MCF 10A (cell line): ENCODE data around the gene DYNC1LI1. TPM values are rescaled to one million over a fixed set of nuclear protein-coding genes. Genes with fewer than 3 reads are reported as not detected.

ENCODE experiments used
- BruUV-seq: library from RNA; stranded (reverse); fragments of 400-500 nt; replicated peaks from 2 replicates; lab custom pipeline; 2021; lab: Mats Ljungman, UMichigan
- CTCF ChIA-PET: fragments of 300-600 bp; sonication (Branson Sonifier 250); formaldehyde crosslinking; extraction: SDS; loops from one replicate; lab custom pipeline; 2021; ENCODE audit warnings: antibody characterized with exemption, inconsistent platforms; lab: Yijun Ruan, JAX
- POLR2A ChIA-PET: fragments of 300-600, 350-650 bp; sonication (Branson Sonifier 250); formaldehyde crosslinking; extraction: SDS; loops from one replicate; lab custom pipeline; 2020; ENCODE audit warnings: antibody characterized with exemption, inconsistent platforms; lab: Yijun Ruan, JAX
- DNase-seq: peaks from one replicate; pipeline ENCODE4 v3.0.0-alpha.2; 2018; ENCODE audit not compliant: unreplicated experiment
- H3K27ac Mint-ChIP-seq: one replicate; pipeline ENCODE4 v1.8.0; 2022; ENCODE audit warnings: mild to moderate bottlenecking, low read depth, mixed read lengths; ENCODE audit not compliant: unreplicated experiment
- H3K27me3 Mint-ChIP-seq: one replicate; pipeline ENCODE4 v1.8.0; 2022; ENCODE audit warnings: mixed read lengths; ENCODE audit not compliant: insufficient read depth, unreplicated experiment
- H3K36me3 Mint-ChIP-seq: one replicate; pipeline ENCODE4 v1.8.0; 2022; ENCODE audit warnings: mild to moderate bottlenecking, moderate library complexity, mixed read lengths; ENCODE audit not compliant: insufficient read depth, unreplicated experiment
- H3K4me1 Mint-ChIP-seq: one replicate; pipeline ENCODE4 v1.8.0; 2022; ENCODE audit warnings: mixed read lengths; ENCODE audit not compliant: insufficient read depth, unreplicated experiment
- H3K4me3 Mint-ChIP-seq: one replicate; pipeline ENCODE4 v1.8.0; 2022; ENCODE audit warnings: mild to moderate bottlenecking, moderate library complexity, mixed read lengths; ENCODE audit not compliant: unreplicated experiment
- H3K9me3 Mint-ChIP-seq: one replicate; pipeline ENCODE4 v1.8.0; 2022; ENCODE audit warnings: mixed read lengths; ENCODE audit not compliant: unreplicated experiment
- intact Hi-C: fragments of 100-400 bp; cut with micrococcal nuclease; formaldehyde crosslinking; loops from 2 replicates; pipeline ENCODE4 v1.14.1; 2022
- total RNA-seq: library from RNA; stranded (reverse); gene quantifications from 2 replicates; pipeline ENCODE4 v1.2.3, GENCODE V29; 2022
- TF ChIP-seq, protein P1 (sequence below): fragments of 200-600 bp; IDR thresholded peaks from one replicate; pipeline ENCODE4 v1.8.0; 2022; ENCODE audit warnings: antibody characterized with exemption, mild to moderate bottlenecking; ENCODE audit not compliant: unreplicated experiment

DYNC1LI1 gene
- total RNA-seq, 1 experiment from 2014 or later, result 47.6 TPM

DNA sequence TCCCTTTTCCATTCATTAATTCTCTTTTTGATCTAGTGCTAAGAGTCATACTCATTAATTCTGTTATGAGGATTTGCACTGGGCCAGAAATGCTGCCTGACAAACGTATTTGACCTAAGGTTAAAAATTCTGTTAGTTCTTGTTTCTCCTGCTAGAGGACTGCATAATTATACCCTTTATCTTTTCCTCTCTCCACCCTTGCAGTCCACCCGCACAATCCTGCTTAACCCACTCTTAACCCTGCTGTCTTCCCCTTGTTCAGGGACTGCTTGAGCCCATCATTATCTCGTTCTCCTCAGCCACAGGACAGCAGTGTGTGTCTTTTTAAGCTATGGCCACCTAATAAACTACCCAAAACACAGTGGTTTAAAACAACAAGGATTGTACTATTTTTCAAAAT lies 31.1 kb upstream of the DYNC1LI1 start:
- DNase-seq, result no peak
- Mint-ChIP-seq H3K27me3 (peaks cover 31% of the 10 kb centered on the region), H3K27ac (no peak overlapping the region), H3K4me1 (no peaks in the 10 kb centered on the region), H3K9me3 (no peaks in the 10 kb centered on the region), H3K36me3 (no peaks in the 10 kb centered on the region), H3K4me3 (no peak overlapping the region)
- CTCF ChIA-PET, result no interaction called here
- TF ChIP-seq, protein P1, sequence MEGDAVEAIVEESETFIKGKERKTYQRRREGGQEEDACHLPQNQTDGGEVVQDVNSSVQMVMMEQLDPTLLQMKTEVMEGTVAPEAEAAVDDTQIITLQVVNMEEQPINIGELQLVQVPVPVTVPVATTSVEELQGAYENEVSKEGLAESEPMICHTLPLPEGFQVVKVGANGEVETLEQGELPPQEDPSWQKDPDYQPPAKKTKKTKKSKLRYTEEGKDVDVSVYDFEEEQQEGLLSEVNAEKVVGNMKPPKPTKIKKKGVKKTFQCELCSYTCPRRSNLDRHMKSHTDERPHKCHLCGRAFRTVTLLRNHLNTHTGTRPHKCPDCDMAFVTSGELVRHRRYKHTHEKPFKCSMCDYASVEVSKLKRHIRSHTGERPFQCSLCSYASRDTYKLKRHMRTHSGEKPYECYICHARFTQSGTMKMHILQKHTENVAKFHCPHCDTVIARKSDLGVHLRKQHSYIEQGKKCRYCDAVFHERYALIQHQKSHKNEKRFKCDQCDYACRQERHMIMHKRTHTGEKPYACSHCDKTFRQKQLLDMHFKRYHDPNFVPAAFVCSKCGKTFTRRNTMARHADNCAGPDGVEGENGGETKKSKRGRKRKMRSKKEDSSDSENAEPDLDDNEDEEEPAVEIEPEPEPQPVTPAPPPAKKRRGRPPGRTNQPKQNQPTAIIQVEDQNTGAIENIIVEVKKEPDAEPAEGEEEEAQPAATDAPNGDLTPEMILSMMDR, result no peak
- intact Hi-C loops, result no loop called here
- no TSS peak for BruUV-seq
- POLR2A ChIA-PET, result no interaction called here

DNA sequence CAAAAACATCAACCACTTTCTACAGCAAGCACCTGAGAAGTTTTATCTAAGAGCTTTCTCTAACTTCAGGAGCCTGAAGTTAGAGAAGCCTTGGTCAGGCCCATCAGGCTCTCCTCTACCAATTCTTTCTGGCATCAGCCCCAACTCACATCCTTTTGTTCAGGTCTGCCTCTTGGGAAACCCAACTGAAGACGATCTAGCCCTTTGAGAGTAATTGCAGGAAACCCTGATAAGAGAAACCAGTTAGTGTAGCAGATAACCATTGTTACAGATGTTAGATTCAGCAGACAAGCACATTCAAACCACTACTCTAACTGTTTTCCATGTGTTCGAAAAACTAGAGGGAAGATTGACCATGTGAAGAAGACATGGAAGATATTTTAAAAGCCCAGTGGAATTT lies 27.0 kb upstream of the DYNC1LI1 start:
- TF ChIP-seq, protein P1, result no peak

DNA sequence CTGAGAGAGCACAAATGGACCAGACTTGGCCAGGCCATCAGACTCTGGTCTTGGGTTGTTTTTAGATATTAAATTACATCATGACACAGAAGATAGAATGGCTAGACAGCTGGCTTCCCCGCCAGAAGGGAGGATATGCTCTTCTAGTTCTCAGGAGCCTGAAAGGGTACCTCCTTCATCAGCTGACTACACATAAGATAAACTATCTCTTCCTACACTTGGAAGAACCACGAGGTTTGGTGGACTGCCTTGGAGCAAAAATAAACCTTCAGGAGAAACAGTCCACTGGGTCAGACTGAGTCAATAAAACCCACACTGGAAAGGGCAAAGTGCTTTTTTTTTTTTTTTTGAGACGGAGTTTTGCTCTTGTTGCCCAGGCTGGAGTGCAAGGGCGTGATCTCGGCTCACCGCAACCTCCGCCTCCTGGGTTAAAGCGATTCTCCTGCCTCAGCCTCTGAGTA lies 26.3 kb upstream of the DYNC1LI1 start:
- CTCF ChIA-PET, result no interaction called here
- BruUV-seq, result no TSS peak

More for the DNA sequence above, 27.0 kb upstream of the DYNC1LI1 start:
- Mint-ChIP-seq H3K36me3 (no peaks in the 10 kb centered on the region), H3K27me3 (peaks cover 14% of the 10 kb centered on the region), H3K9me3 (no peaks in the 10 kb centered on the region), H3K4me3 (no peak overlapping the region), H3K4me1 (peaks cover 6% of the 10 kb centered on the region), H3K27ac (no peak overlapping the region)
- intact Hi-C loops, result no loop called here
- no TSS peak for BruUV-seq
- no peak for DNase-seq
- ChIA-PET CTCF (no interaction called here), POLR2A (no interaction called here)

DNA sequence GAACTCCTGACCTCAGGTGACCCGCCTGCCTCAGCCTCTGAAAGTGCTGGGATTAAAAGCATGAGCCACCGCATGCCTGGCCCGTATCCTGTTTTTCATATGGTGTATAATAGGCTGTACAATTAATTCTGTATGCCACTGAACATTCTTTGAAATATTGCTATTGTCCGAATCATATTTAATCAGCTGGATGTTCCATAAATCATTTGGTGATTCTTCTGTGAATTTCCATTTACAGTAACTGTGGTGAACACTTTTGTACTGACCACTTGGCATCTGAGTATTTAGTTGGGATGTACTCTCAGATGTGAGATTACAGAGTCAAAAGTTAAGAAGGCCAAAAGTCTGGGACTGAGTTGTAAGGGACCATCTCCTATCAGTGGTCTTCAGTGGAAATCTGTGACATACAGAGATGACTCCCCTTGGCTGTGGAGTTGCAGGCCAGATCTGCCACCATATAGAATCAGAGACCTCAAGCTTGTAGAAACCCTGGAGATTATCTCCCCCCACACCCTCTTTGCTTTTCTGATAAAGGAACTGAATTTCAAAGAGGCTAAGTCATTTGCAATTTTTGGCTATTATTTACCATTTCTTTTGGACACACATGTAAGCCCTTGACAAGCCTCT lies 25.7 kb upstream of the DYNC1LI1 start:
- Mint-ChIP-seq H3K9me3 (no peaks in the 10 kb centered on the region), H3K27me3 (peaks cover 1% of the 10 kb centered on the region), H3K36me3 (no peaks in the 10 kb centered on the region), H3K27ac (no peak overlapping the region), H3K4me3 (no peak overlapping the region), H3K4me1 (peaks cover 6% of the 10 kb centered on the region)
- intact Hi-C loops, result no loop called here
- ChIA-PET POLR2A (interaction anchor here (0.6 kb wide), 1 partner anchor 960 kb away, joined by 3 read pairs; no protein-coding TSS in a partner anchor), CTCF (interaction anchor here (0.7 kb wide), 1 partner anchor 22 kb away, joined by 4 read pairs; no protein-coding TSS in a partner anchor)
- no peak for DNase-seq
- TF ChIP-seq, protein P1, result no peak
- BruUV-seq, result no TSS peak

More for the DNA sequence above, 26.3 kb upstream of the DYNC1LI1 start:
- no peaks in the 10 kb centered on the region for H3K36me3 Mint-ChIP-seq
- POLR2A ChIA-PET, result interaction anchor here (0.6 kb wide), 1 partner anchor 960 kb away, joined by 3 read pairs; no protein-coding TSS in a partner anchor
- no peaks in the 10 kb centered on the region for H3K9me3 Mint-ChIP-seq
- H3K27ac Mint-ChIP-seq, result no peak overlapping the region
- no peak overlapping the region for H3K4me3 Mint-ChIP-seq
- peaks cover 7% of the 10 kb centered on the region for H3K27me3 Mint-ChIP-seq
- no peak for DNase-seq
- TF ChIP-seq, protein P1, result no peak
- H3K4me1 Mint-ChIP-seq, result peaks cover 6% of the 10 kb centered on the region
- intact Hi-C loops, result no loop called here
